Peyer's patch (tissue), 4 donors: ENCODE measurements around the gene TNKS1BP1.

Experiments used
- POLR2A ChIP-seq, 2 donors: fragments of 450-650 bp; IDR thresholded peaks; one replicate each; pipeline ENCODE4 v1.5.1; 2017; ENCODE audit warnings: antibody characterized with exemption in 2 of 2, mild to moderate bottlenecking in 2 of 2, moderate library complexity in 2 of 2
- TF ChIP-seq, protein P1 (sequence below), 6 experiments: fragments of 450-650 bp in 4 of 6; fragments of 200-600 bp in 2 of 6; sonication (generic) in 1 of 6; IDR thresholded peaks; one replicate each; pipeline ENCODE4 v1.5.1; 2017 to 2019; ENCODE audit warnings: antibody characterized with exemption in 6 of 6, mild to moderate bottlenecking in 3 of 6, moderate library complexity in 1 of 6

DNA sequence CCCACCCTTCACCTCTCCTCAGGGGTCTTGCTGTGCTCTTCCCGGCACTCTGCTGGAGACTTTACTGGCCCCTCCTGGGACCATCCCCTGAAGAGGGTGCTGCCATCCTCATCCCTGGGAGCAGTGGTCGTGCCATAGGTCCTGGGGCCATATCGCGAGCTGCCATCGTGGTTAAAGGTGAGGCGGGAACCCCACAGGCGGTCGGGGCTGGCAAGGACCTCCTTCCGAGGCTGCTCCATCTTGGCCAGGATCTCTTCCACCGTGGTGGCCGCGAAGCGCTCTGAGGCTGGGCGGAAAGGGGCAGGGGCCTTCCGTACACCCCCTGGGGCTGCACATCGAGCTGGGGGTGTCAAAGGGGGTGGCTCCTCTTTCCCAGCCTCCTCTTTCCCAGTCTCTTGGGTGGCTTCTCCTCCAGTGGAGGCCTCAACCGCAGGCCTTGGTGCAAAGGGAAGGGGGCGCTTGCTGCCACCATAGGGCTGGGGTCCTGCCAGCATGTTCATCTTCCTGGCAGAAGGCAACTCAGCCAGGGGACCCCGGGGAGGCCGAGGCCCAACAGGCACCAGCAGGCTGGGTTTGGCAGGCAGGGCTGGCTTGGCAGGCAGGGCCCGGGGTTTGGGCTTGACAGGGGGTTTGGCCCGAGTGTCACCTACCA, 4.6 kb downstream of the TNKS1BP1 start:
- TF ChIP-seq, protein P1, sequence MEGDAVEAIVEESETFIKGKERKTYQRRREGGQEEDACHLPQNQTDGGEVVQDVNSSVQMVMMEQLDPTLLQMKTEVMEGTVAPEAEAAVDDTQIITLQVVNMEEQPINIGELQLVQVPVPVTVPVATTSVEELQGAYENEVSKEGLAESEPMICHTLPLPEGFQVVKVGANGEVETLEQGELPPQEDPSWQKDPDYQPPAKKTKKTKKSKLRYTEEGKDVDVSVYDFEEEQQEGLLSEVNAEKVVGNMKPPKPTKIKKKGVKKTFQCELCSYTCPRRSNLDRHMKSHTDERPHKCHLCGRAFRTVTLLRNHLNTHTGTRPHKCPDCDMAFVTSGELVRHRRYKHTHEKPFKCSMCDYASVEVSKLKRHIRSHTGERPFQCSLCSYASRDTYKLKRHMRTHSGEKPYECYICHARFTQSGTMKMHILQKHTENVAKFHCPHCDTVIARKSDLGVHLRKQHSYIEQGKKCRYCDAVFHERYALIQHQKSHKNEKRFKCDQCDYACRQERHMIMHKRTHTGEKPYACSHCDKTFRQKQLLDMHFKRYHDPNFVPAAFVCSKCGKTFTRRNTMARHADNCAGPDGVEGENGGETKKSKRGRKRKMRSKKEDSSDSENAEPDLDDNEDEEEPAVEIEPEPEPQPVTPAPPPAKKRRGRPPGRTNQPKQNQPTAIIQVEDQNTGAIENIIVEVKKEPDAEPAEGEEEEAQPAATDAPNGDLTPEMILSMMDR (IDR thresholded peaks at IDR 0.05) = no peak
- no peak for TF ChIP-seq POLR2A (IDR thresholded peaks at IDR 0.05)
